GM18499 (cell line): Measurements from ENCODE around the gene JMJD1C.

ENCODE experiments used
- ATAC-seq: cut with Tn5 transposase; IDR thresholded peaks from one replicate; pipeline ENCODE4 v1.9.1; 2021; ENCODE audit warnings: moderate number of reproducible peaks; ENCODE audit not compliant: insufficient read depth, unreplicated experiment

Gene JMJD1C

DNA sequence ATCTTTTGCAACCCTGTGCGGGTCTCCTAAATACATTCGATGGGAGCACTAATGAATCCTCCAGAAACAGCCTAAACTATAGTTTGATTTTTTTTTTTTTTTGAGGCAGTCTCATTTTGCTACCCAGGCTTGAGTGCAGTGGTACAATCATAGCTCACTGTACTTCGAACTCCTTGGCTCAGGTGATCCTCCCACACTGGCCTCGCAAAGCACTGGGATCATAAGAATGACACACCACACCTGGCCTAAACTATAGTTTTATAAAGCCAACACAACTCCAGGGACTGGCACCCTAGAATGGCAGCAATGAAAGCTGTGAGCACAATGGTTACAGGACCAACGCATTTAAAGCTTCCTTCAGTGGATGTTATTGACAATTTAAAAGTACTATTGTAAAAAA lies 14.5 kb upstream of the JMJD1C start:
- no peak for ATAC-seq

DNA sequence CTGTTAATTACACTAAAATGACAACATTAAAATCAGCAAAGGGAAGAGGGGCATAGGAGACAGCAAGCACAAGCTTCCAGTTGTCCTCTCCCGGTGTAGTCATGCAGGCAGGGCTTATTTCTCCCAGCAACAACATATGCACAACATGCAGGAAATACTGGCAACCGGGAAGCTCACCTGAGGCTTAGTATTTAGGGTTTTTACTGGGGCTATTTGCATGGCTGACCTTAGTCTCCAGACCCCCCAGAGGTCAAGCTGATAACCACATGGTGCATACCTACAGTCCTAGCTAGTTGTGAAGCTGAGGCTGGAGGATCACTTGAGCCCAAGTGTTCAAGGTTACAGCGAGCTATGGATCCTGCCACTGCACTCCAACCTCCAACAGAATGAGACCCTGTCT lies 12.8 kb upstream of the JMJD1C start:
- no peak for ATAC-seq

DNA sequence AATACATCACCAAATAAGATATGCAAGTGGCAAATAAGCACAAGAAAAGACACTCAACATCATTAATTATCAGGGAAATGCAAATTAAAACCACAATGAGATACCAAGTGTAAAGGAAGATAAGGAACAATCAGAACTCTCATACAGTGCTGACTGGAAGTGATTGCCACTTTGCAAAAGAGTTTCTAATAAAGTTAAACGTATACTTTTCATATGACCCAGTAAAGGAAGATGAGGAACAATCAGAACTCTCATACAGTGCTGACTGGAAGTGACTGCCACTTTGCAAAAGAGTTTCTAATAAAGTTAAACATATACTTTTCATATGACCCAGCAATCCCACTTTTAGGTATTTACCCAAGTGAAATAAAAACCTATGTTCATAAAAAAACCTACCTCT lies 12.2 kb upstream of the JMJD1C start:
- ATAC-seq = no peak

DNA sequence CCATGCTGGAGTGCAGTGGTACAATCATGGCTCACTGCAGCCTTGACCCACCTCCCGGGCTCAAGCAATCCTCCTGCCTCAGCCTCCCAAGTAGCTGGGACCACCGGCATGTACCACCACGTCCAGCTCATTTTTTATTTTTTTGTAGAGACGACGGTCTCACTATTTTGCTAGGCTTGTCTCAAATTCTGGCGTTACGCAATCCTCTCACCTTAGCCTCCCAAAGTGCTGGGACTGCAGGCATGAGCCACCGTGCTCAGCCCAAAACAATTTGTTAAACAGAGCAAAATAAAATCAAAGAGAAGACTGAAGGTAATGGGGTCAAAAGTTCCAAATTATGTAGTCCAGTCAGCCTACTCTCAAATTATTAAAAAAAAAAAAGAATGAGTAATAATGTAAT lies 8.7 kb upstream of the JMJD1C start:
- no peak for ATAC-seq

DNA sequence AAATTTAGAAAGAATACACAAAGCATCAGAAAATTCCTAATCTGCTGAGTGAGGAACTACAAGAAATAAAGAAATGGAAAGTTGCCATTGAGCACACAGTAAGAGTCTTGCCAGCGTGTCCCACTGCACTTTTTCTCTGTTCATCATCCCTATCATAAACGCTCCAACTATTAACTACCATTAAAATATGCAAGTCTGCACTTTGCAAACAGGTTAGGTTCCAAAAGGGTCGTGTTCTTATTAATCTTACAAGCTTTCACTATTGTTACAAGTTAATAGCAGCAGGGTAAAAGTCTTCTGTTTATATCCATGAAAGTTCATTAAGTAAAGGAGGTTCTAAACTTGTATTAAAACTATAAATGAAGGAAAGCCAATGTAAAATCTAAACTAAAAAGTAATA lies 5.2 kb upstream of the JMJD1C start:
- ATAC-seq = no peak

DNA sequence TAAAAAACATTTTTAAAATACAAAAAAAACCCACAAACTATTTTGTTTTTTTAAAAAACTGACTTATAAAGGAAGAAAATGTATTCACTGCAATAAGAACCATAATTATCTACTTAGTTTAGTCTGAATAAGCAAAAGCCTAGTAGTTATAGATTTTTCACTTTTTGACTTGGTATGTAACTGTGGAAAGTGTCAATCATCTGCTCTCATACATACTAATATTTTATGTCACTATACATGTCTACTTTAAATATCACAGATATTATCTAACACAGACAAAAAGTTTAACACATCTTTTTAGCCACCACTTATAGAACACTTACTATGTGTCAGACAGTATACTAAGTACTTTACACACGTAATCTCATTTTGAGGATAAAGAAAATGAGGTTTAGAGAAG lies 3.2 kb upstream of the JMJD1C start:
- no peak for ATAC-seq

DNA sequence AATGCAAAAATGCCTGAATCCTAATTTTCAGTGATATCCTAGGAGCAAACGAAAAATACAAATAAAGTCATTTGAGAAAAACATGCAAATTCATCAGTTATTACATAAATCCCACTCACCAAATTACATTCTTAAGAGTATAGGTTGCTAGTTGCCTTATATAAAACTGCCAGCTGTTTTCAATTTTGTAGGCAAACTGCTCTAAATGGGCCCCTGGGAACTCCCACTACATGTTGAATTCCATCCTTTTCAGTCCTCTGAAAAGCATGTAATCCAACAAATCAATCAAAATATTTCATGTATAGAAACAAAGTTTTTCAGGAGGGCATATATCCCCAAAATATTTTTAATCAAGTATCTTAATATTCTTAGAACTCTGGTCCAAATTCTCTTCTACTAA lies 2.1 kb upstream of the JMJD1C start:
- ATAC-seq = no peak

DNA sequence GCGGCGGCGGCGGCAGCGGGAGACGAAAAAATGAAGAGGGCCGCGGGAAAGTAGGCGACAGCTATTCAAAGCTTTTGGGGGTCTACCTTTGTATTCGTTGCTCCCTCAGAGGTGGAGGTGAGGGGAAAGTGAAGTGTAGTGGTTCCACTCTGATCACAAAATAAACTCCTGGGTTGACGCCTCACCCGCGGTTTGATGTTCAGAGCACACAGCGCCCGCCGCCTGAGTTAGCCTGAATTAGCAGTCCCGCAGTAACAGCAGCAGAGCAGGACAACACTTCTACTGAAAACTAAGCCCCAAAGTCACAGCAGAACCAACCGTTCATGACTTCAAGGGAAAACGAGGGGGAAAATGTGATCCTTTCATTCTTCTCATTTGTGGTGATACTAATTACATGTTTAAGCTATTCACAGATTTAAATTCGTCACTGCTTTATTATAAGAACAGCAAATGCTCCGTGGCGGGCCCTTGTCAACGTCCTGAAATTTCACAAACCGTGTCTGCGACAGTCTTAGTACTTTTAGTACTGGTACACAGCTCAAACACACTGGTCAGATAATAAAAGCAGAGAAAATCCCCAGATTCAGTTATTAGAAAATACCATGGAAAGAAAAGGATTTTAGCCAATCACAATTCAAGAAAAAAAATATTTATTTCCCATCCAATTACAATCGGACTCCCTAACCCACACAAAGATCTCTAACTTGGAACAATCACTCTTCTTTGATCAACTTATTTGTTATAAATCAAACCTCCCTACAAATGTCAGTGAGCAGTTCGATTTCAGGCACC lies 563 bp upstream of the JMJD1C start:
- ATAC-seq = no peak

DNA sequence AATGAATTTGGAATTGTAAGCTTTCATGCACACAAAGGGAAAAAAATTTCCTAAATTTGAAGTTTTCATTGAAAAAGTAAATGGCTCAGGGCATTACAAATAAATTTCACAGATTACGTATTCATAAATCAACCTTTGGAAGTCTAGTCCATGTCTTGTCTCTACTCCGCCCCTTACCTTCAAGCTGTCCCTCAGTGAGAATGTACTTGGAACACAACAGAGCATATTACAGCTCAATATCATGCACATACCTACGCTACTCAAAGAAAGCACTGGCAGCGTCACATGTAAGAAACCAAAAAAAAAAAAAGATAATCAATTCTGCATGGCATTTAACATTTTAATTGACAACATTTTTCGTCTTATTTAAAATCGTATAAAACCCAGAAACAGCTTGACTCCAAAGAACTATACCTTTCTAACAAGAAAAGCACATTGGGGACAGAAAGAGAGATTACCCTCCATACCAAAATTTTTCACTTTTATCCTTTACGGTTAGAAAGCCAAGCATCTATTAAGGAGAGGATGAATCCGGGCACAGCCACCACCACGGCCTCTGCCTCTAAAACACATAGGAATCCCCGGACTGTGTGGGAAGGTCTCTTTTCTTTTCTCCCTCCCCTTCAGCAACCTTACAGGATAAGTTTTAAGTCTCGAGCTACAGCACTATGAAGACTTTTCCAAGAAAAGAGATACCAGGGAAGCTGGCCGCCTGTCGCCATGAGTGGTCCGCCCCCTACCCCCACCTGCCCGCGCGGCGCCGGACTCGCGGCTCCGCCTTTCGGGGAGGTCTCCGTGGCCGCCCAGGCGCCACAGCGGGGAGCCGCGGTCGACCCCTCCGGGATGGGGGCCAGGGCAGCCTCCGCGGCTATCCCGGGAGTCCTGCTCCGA lies 1.1 kb downstream of the JMJD1C start:
- ATAC-seq = peak; percentile 15

DNA sequence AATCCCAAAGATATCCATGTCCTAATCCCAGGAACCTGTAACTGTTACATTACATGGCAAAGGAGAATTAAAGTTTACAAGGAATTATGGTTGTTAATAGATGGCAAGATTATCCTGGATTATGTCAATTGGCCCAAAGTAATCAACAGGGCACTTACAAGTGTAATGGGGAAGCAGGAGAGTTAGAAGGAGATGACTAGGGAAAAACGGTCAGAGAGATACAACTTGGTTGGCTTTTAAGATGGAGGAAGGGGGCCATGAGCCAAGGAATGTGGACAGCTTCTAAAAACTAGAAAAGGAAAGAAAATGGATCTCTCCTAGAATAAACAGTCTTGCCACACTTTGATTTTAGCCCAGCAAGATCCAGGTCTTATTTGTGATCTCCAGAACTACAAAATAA lies 3.3 kb downstream of the JMJD1C start:
- ATAC-seq = no peak

DNA sequence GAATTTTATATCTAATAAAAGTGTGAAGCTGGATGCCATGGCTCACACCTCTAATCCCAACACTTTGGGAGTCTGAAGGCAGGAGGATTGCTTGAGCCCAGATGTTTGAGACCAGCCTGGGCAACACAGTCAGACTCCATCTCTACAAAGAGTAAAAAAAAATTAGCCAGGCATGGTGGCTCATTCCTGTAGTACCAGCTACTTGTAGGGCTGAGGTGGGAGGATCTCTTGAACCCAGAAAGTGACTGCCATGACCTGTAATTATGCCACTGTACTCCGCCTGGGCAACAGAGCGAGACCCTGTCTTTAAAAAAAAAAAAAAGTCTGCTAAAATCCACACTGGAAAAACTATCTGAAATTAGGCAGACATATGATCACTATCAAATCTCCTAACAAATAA lies 7.6 kb downstream of the JMJD1C start:
- no peak for ATAC-seq

DNA sequence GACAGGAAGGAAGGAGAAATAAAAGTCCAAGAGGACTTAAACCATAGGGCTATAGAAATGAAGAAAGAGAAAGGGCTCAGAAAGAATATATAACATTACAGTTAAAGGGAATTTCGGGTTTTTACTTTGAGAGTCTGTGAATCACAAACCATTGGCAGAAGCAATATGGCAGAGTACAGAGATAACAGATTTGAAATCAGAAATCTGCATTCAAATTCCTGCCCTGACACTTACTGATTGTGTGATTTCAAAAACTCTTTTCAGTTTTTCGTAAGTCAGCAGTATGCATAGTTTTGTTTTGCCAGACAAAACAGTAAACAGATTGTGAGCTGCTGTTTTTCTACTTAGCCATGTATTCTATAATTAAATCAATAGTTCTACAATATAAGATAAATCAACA lies 8.2 kb downstream of the JMJD1C start:
- no peak for ATAC-seq

DNA sequence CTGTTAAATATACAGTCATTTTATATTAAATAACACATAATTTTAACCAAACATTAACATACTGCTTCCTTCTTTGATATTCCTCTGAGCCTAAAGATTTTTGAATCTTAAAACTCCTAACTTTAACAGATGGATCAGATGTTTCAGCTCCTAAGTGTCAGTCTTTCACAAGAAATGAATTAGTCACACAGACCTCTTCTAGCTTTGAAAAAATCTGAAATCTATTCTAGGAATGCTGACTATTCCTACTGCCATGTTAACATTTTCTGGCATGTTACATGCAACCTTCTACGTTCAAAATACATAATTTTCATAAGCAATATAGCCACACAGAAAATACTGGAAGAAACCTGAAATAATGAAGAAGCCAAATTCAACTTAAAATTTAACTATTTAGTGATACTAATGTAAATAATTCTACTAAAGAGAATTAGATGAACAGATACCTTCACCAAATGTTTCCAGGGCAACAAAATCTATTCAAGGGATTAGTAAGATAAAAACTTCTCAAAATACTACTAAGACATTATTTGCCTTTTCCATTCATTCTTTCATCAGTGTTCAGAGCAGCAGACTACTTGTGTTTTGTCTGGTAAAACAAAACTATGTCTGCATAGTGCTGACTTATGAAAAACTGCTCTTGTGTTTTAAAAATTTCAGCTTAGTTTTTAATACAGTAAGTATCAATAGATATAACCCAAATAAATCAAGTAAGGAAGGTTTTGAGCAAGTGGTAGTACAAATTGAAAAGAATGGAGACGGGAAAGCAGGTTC lies 9.2 kb downstream of the JMJD1C start:
- ATAC-seq = no peak

DNA sequence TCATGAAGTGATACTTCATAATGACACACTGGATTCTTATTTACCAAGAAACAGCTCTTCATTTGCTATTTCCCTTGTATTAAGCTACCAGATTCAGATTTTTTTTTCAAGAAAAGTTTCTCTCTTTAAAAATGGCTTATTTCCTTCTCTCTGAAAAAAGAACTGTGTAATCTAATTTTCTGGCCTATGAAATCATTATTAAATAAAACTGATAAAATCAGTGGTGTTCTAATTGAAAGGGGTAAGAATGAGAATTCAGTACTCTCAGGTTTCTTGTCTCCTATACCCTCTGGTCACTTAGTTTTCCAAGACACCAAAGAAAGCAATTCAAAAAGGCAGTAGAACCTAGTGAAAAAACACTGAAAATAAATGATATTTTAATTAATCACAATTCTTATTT lies 10.3 kb downstream of the JMJD1C start:
- no peak for ATAC-seq

DNA sequence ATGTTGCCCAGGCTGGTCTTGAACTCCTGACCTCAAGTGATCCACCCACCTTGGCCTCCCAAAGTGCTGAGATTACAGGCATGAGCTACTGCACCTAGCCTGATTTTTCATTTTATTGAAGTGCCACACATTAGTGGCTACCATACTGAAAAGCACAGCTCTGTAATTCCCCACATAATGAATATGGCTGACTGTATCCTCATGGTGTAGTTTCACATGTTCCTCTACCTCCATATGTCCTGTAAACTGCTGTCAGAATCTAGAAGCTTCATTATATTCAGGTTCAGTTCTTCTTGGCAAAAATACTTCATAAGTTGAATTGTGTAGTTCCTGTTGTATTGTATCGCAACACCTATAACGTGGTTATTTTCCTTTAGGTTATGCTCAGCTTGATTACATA lies 11.1 kb downstream of the JMJD1C start:
- ATAC-seq = no peak

DNA sequence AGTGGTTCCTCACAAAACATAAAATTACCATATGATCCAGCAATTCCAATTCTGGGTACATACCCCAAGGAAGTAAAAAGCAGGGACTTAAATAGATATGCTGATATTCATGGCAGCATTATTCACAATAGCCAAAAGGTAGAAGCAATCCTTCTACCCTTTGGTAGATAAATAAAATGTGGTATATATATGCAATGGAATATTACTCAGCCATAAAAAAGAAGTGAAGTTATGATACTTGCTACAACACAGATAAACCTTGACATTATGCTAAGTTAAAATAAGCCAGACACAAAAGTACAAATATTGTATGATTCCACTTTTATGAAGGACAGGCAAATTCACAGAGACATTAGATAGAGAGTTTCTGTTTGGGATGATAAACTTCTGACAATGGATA lies 13.3 kb downstream of the JMJD1C start:
- ATAC-seq = no peak

DNA sequence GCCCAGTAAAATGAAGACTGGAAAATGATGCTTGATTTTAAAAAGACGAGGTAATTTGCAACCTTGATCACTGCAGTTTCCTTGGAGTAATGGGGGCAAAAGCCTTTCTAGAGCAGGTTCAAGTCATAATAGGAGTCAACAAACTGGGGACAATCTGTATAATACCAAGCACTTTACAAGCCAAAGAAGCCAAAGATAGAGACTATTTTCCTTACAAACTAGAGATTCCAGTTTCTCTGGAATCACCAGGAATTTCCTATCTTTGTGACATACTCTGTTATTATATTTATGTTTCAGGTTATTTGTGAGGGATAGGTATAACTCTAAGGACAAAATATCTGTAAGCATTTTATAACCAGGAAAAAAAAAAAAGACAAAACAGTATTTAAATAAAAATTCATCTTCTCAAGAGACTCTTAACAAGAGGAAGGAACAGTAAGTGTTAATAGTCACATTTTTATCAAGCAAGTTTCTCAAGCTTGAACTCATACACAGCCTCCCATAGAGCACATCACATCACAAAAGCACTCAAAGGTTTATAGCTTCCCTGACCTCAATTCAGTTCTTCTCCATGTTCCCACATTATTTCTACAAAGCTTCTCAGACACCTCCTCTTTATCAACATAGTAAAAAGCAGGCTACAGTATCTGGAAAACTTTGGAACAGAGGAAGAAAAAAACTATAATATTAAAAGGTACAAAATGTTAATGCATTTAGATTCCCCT lies 18.9 kb downstream of the JMJD1C start:
- no peak for ATAC-seq

DNA sequence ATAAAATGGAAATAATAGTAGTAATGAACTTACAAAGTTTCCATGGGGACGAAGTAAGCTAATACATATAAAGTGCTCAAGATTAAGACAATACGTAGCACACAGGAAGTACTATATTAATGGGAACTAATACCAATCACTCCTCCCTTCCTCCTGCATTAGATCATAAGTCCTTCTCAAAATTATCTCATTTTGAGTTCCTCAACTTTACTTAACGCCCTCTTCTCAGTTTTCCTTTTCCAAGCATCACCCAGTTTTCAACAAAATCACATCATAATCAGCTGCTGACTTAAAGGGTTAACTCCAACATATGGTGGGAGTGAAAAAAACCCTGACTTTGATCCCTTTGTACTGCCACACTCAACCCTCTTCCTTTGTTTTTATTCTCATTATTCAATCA lies 24.4 kb downstream of the JMJD1C start:
- ATAC-seq = no peak

DNA sequence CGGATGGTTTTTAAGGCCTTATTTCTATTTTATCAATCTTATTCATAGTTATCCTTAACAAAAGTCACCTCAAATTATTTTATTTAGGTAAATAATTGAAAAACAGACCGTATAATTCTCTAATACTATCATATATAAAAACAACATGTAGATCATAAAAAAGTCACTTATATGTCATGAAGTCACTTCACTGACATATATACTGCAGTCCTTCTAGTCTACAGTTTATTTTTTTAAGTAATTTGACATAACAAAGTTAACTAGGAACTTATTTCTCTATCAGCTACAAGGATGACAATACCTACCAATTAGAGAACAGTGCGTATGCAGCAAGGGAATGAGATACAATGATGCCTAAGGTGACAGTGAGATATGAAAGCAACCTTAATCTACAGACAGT lies 26.2 kb downstream of the JMJD1C start:
- ATAC-seq = no peak
